GM18867 (cell line): ENCODE measurements around the gene SORCS2.

Source experiments
- ATAC-seq: cut with Tn5 transposase; IDR thresholded peaks from one replicate; pipeline ENCODE4 v1.9.1; 2021; ENCODE audit warnings: mild to moderate bottlenecking, moderate library complexity; ENCODE audit not compliant: unreplicated experiment

SORCS2 gene

GRCh38 chr4:7481227-7481626 is 288.9 kb downstream of the SORCS2 start:
- ATAC-seq, result no peak

- ATAC-seq, result no peak
Observed at GRCh38 chr4:7485096-7485495, 292.8 kb downstream of the SORCS2 start.

GRCh38 chr4:7486101-7486500 is 293.8 kb downstream of the SORCS2 start:
- no peak for ATAC-seq

GRCh38 chr4:7487502-7487901 is 295.2 kb downstream of the SORCS2 start:
- no peak for ATAC-seq

GRCh38 chr4:7487998-7488671 is 295.8 kb downstream of the SORCS2 start:
- ATAC-seq, result no peak

- ATAC-seq, result no peak
Observed at GRCh38 chr4:7491915-7492314, 299.6 kb downstream of the SORCS2 start.

GRCh38 chr4:7498446-7499200 is 306.3 kb downstream of the SORCS2 start:
- no peak for ATAC-seq

GRCh38 chr4:7499661-7500060 is 307.3 kb downstream of the SORCS2 start:
- ATAC-seq, result no peak

GRCh38 chr4:7500404-7500803 is 308.1 kb downstream of the SORCS2 start:
- ATAC-seq, result no peak

- ATAC-seq, result no peak
Observed at GRCh38 chr4:7501314-7501713, 309.0 kb downstream of the SORCS2 start.

GRCh38 chr4:7501873-7502272 is 309.5 kb downstream of the SORCS2 start:
- ATAC-seq, result no peak

- no peak for ATAC-seq
Observed at GRCh38 chr4:7503559-7504249, 311.4 kb downstream of the SORCS2 start.

- ATAC-seq, result no peak
Observed at GRCh38 chr4:7505116-7505900, 313.0 kb downstream of the SORCS2 start.

- ATAC-seq, result no peak
Observed at GRCh38 chr4:7506119-7506518, 313.8 kb downstream of the SORCS2 start.

GRCh38 chr4:7506572-7506971 is 314.2 kb downstream of the SORCS2 start:
- no peak for ATAC-seq

GRCh38 chr4:7507381-7507780 is 315.0 kb downstream of the SORCS2 start:
- ATAC-seq, result no peak

GRCh38 chr4:7510066-7510465 is 317.7 kb downstream of the SORCS2 start:
- ATAC-seq, result no peak

GRCh38 chr4:7510538-7510937 is 318.2 kb downstream of the SORCS2 start:
- no peak for ATAC-seq

- no peak for ATAC-seq
Observed at GRCh38 chr4:7511525-7511924, 319.2 kb downstream of the SORCS2 start.

GRCh38 chr4:7512428-7512827 is 320.1 kb downstream of the SORCS2 start:
- ATAC-seq, result no peak

- no peak for ATAC-seq
Observed at GRCh38 chr4:7512946-7513345, 320.6 kb downstream of the SORCS2 start.
